Memory B cell (primary cell): Measurements from ENCODE around the gene OPTC.

Experiments
- ATAC-seq: fragments of 150-1000 bp; cut with Tn5 transposase; 2 replicates; pipeline ENCODE4 v1.10.0; 2021; ENCODE audit warnings: low read depth, mild to moderate bottlenecking, moderate library complexity
- DNase-seq, 2 donors: peaks; one replicate each; pipeline ENCODE4 v3.0.0; 2022; ENCODE audit warnings: low spot score in 2 of 2
- H3K27ac Mint-ChIP-seq: one replicate; pipeline ENCODE4 v1.8.0; 2022; ENCODE audit warnings: mild to moderate bottlenecking, moderate library complexity, mixed read lengths
- H3K27me3 Mint-ChIP-seq: one replicate; pipeline ENCODE4 v1.8.0; 2022; ENCODE audit warnings: mixed read lengths
- H3K36me3 Mint-ChIP-seq: one replicate; pipeline ENCODE4 v1.8.0; 2022; ENCODE audit warnings: mild to moderate bottlenecking, mixed read lengths
- H3K4me1 Mint-ChIP-seq: one replicate; pipeline ENCODE4 v1.8.0; 2022; ENCODE audit warnings: mixed read lengths
- H3K4me3 Mint-ChIP-seq: one replicate; pipeline ENCODE4 v1.8.0; 2022; ENCODE audit warnings: mild to moderate bottlenecking, moderate library complexity, mixed read lengths
- H3K9me3 Mint-ChIP-seq: one replicate; pipeline ENCODE4 v1.8.0; 2022; ENCODE audit warnings: mixed read lengths

The OPTC gene

GRCh38 chr1:203534526-203534925, 40.6 kb downstream of the OPTC start:
- H3K9me3 Mint-ChIP-seq = no peaks in the 10 kb centered on the region
- H3K27ac Mint-ChIP-seq = no peak overlapping the region
- H3K36me3 Mint-ChIP-seq = no peaks in the 10 kb centered on the region
- no peak for DNase-seq
- no peak overlapping the region for H3K4me3 Mint-ChIP-seq
- H3K27me3 Mint-ChIP-seq = peaks cover 11% of the 10 kb centered on the region
- no peaks in the 10 kb centered on the region for H3K4me1 Mint-ChIP-seq
- no peak for ATAC-seq

- DNase-seq (no peak), ATAC-seq (no peak)
- H3K36me3 Mint-ChIP-seq = no peaks in the 10 kb centered on the region
- no peaks in the 10 kb centered on the region for H3K4me1 Mint-ChIP-seq
- no peaks in the 10 kb centered on the region for H3K9me3 Mint-ChIP-seq
- no peak overlapping the region for H3K27ac Mint-ChIP-seq
- H3K27me3 Mint-ChIP-seq = peaks cover 10% of the 10 kb centered on the region
- H3K4me3 Mint-ChIP-seq = no peak overlapping the region
Observed at GRCh38 chr1:203536575-203536974, 42.6 kb downstream of the OPTC start.

GRCh38 chr1:203536980-203537455, 43.1 kb downstream of the OPTC start:
- H3K4me3 Mint-ChIP-seq = no peak overlapping the region
- H3K27ac Mint-ChIP-seq = no peak overlapping the region
- H3K4me1 Mint-ChIP-seq = no peaks in the 10 kb centered on the region
- H3K27me3 Mint-ChIP-seq = peaks cover 9% of the 10 kb centered on the region
- no peaks in the 10 kb centered on the region for H3K36me3 Mint-ChIP-seq
- H3K9me3 Mint-ChIP-seq = no peaks in the 10 kb centered on the region
- DNase-seq = no peak
- ATAC-seq = no peak

- DNase-seq (no peak), ATAC-seq (no peak)
- H3K4me1 Mint-ChIP-seq = no peaks in the 10 kb centered on the region
- no peaks in the 10 kb centered on the region for H3K36me3 Mint-ChIP-seq
- no peak overlapping the region for H3K4me3 Mint-ChIP-seq
- no peaks in the 10 kb centered on the region for H3K9me3 Mint-ChIP-seq
- H3K27me3 Mint-ChIP-seq = peaks cover 9% of the 10 kb centered on the region
- H3K27ac Mint-ChIP-seq = no peak overlapping the region
Observed at GRCh38 chr1:203537806-203538464, 44.0 kb downstream of the OPTC start.

GRCh38 chr1:203538726-203539125, 44.8 kb downstream of the OPTC start:
- ATAC-seq = no peak
- H3K4me1 Mint-ChIP-seq = no peaks in the 10 kb centered on the region
- H3K27ac Mint-ChIP-seq = no peak overlapping the region
- no peak overlapping the region for H3K4me3 Mint-ChIP-seq
- DNase-seq = no peak
- no peaks in the 10 kb centered on the region for H3K36me3 Mint-ChIP-seq
- H3K9me3 Mint-ChIP-seq = no peaks in the 10 kb centered on the region
- peaks cover 9% of the 10 kb centered on the region for H3K27me3 Mint-ChIP-seq

GRCh38 chr1:203539831-203540546, 46.0 kb downstream of the OPTC start:
- Mint-ChIP-seq H3K27ac (no peak overlapping the region), H3K36me3 (no peaks in the 10 kb centered on the region), H3K9me3 (no peaks in the 10 kb centered on the region), H3K4me1 (no peaks in the 10 kb centered on the region), H3K4me3 (no peak overlapping the region), H3K27me3 (peaks cover 7% of the 10 kb centered on the region)
- DNase-seq (no peak), ATAC-seq (no peak)

- Mint-ChIP-seq H3K27me3 (peaks cover 6% of the 10 kb centered on the region), H3K4me3 (no peak overlapping the region), H3K36me3 (no peaks in the 10 kb centered on the region), H3K9me3 (no peaks in the 10 kb centered on the region), H3K4me1 (no peaks in the 10 kb centered on the region), H3K27ac (no peak overlapping the region)
- ATAC-seq = no peak
- DNase-seq = no peak
Observed at GRCh38 chr1:203544485-203544884, 50.5 kb downstream of the OPTC start.

GRCh38 chr1:203544978-203545816, 51.2 kb downstream of the OPTC start:
- ATAC-seq = no peak
- peaks cover 6% of the 10 kb centered on the region for H3K27me3 Mint-ChIP-seq
- no peak overlapping the region for H3K4me3 Mint-ChIP-seq
- no peaks in the 10 kb centered on the region for H3K4me1 Mint-ChIP-seq
- no peak for DNase-seq
- no peak overlapping the region for H3K27ac Mint-ChIP-seq
- no peaks in the 10 kb centered on the region for H3K9me3 Mint-ChIP-seq
- no peaks in the 10 kb centered on the region for H3K36me3 Mint-ChIP-seq

GRCh38 chr1:203546274-203546673, 52.3 kb downstream of the OPTC start:
- no peak overlapping the region for H3K27ac Mint-ChIP-seq
- no peaks in the 10 kb centered on the region for H3K9me3 Mint-ChIP-seq
- no peak for DNase-seq
- H3K36me3 Mint-ChIP-seq = no peaks in the 10 kb centered on the region
- H3K4me1 Mint-ChIP-seq = no peaks in the 10 kb centered on the region
- H3K27me3 Mint-ChIP-seq = peaks cover 6% of the 10 kb centered on the region
- no peak overlapping the region for H3K4me3 Mint-ChIP-seq
- ATAC-seq = no peak

- no peaks in the 10 kb centered on the region for H3K36me3 Mint-ChIP-seq
- ATAC-seq (no peak), DNase-seq (no peak)
- H3K27me3 Mint-ChIP-seq = peaks cover 6% of the 10 kb centered on the region
- no peak overlapping the region for H3K27ac Mint-ChIP-seq
- H3K9me3 Mint-ChIP-seq = no peaks in the 10 kb centered on the region
- H3K4me1 Mint-ChIP-seq = no peaks in the 10 kb centered on the region
- H3K4me3 Mint-ChIP-seq = no peak overlapping the region
Observed at GRCh38 chr1:203547147-203547546, 53.2 kb downstream of the OPTC start.

- Mint-ChIP-seq H3K4me3 (no peak overlapping the region), H3K36me3 (no peaks in the 10 kb centered on the region), H3K27ac (no peak overlapping the region), H3K9me3 (no peaks in the 10 kb centered on the region), H3K4me1 (no peaks in the 10 kb centered on the region), H3K27me3 (peaks cover 6% of the 10 kb centered on the region)
- no peak for ATAC-seq
- DNase-seq = no peak
Observed at GRCh38 chr1:203547771-203548421, 53.9 kb downstream of the OPTC start.

GRCh38 chr1:203548892-203549291, 54.9 kb downstream of the OPTC start:
- ATAC-seq = no peak
- no peaks in the 10 kb centered on the region for H3K9me3 Mint-ChIP-seq
- no peak overlapping the region for H3K27ac Mint-ChIP-seq
- DNase-seq = no peak
- no peaks in the 10 kb centered on the region for H3K36me3 Mint-ChIP-seq
- H3K4me1 Mint-ChIP-seq = no peaks in the 10 kb centered on the region
- H3K4me3 Mint-ChIP-seq = no peak overlapping the region
- H3K27me3 Mint-ChIP-seq = peaks cover 8% of the 10 kb centered on the region

- Mint-ChIP-seq H3K36me3 (no peaks in the 10 kb centered on the region), H3K4me1 (no peaks in the 10 kb centered on the region), H3K27ac (no peak overlapping the region), H3K4me3 (no peak overlapping the region), H3K27me3 (peaks cover 8% of the 10 kb centered on the region), H3K9me3 (no peaks in the 10 kb centered on the region)
- DNase-seq = no peak
- no peak for ATAC-seq
Observed at GRCh38 chr1:203549309-203549708, 55.4 kb downstream of the OPTC start.

- peaks cover 6% of the 10 kb centered on the region for H3K27me3 Mint-ChIP-seq
- H3K9me3 Mint-ChIP-seq = no peaks in the 10 kb centered on the region
- DNase-seq = no peak
- no peak overlapping the region for H3K27ac Mint-ChIP-seq
- peaks cover 2% of the 10 kb centered on the region for H3K4me1 Mint-ChIP-seq
- H3K4me3 Mint-ChIP-seq = no peak overlapping the region
- no peaks in the 10 kb centered on the region for H3K36me3 Mint-ChIP-seq
- no peak for ATAC-seq
Observed at GRCh38 chr1:203550846-203551245, 56.9 kb downstream of the OPTC start.
